Fibroblast of lung (primary cell): ENCODE measurements around the gene FAM209A. TPM values are rescaled to one million over a fixed set of nuclear protein-coding genes. Genes with fewer than 3 reads are reported as not detected.

Experiments used
- DNase-seq, 2 donors: peaks; one replicate each; pipeline versions ENCODE4 v3.0.0 to v3.0.0-alpha.2; 2010; ENCODE audit warnings: low read depth in 2 of 2
- H2AFZ ChIP-seq: 2 replicates; pipeline ENCODE4 v1.5.1; 2012; ENCODE audit warnings: low read length, control low read depth, inconsistent platforms
- H3K27ac ChIP-seq: 2 replicates; pipeline ENCODE4 v1.5.1; 2011; ENCODE audit warnings: low read length, control low read depth; ENCODE audit not compliant: insufficient read depth
- H3K27me3 ChIP-seq: 2 replicates; pipeline ENCODE4 v1.5.1; 2011; ENCODE audit warnings: mild to moderate bottlenecking, low read length; ENCODE audit not compliant: control insufficient read depth, insufficient read depth
- H3K36me3 ChIP-seq: 2 replicates; pipeline ENCODE4 v1.5.1; 2011; ENCODE audit warnings: low read length; ENCODE audit not compliant: control insufficient read depth, insufficient read depth
- H3K4me1 ChIP-seq: 2 replicates; pipeline ENCODE4 v1.5.1; 2011; ENCODE audit warnings: low read length; ENCODE audit not compliant: control insufficient read depth, insufficient read depth; ENCODE audit errors: extremely low read depth
- H3K4me2 ChIP-seq: 2 replicates; pipeline ENCODE4 v1.5.1; 2011; ENCODE audit warnings: low read length, control low read depth; ENCODE audit not compliant: insufficient read depth; ENCODE audit errors: extremely low read depth
- H3K4me3 ChIP-seq, 4 experiments: fragments of 200-600 bp in 1 of 4; sonication (generic) in 1 of 4; replicated peaks in 1 of 4; 2 replicates each; pipeline ENCODE4 v1.5.1; 2011 to 2016; ENCODE audit warnings: low read length in 4 of 4, low read depth in 3 of 4, mild to moderate bottlenecking in 3 of 4, control low read depth in 2 of 4, inconsistent platforms in 1 of 4, mixed read lengths in 1 of 4; ENCODE audit not compliant: insufficient read depth in 1 of 4; ENCODE audit errors: control extremely low read depth in 1 of 4
- H3K79me2 ChIP-seq: 2 replicates; pipeline ENCODE4 v1.5.1; 2012; ENCODE audit warnings: mild to moderate bottlenecking, low read length, inconsistent platforms; ENCODE audit not compliant: control insufficient read depth, insufficient read depth
- H3K9ac ChIP-seq: 2 replicates; pipeline ENCODE4 v1.5.1; 2011; ENCODE audit warnings: mild to moderate bottlenecking, low read length, control low read depth; ENCODE audit not compliant: insufficient read depth
- H3K9me3 ChIP-seq: 2 replicates; pipeline ENCODE4 v1.5.1; 2012; ENCODE audit warnings: low read depth, low read length; ENCODE audit not compliant: control insufficient read depth, insufficient read depth
- H4K20me1 ChIP-seq: 2 replicates; pipeline ENCODE4 v1.5.1; 2011; ENCODE audit warnings: low read length; ENCODE audit not compliant: control insufficient read depth, insufficient read depth; ENCODE audit errors: extremely low read depth
- CTCF ChIP-seq, 2 donors: IDR thresholded peaks in 1 of 2; conservative IDR thresholded peaks in 1 of 2; 1 replicate in 1 of 2; 2 replicates in 1 of 2; pipeline ENCODE4 v1.5.1; 2011 to 2012; ENCODE audit warnings: low read length in 2 of 2, control low read depth in 1 of 2, inconsistent platforms in 1 of 2, low read depth in 1 of 2, mild to moderate bottlenecking in 1 of 2
- EZH2 ChIP-seq: IDR thresholded peaks from 2 replicates; pipeline ENCODE4 v1.5.1; 2012; ENCODE audit warnings: low read length, control low read depth, mild to moderate bottlenecking; ENCODE audit errors: missing control alignments
- polyA plus RNA-seq, 2 donors: library from polyadenylated mRNA; depleted of rRNA in 1 of 2; stranded (reverse) in 1 of 2; unstranded in 1 of 2; fragments of >200 nt; gene quantifications; 2 replicates each; pipeline ENCODE4 v1.2.1, GENCODE V29; 2011 to 2012; ENCODE audit warnings: missing spikeins in 1 of 2
- total RNA-seq: library from RNA; depleted of rRNA; stranded (reverse); fragments of >200 nt; gene quantifications from 2 replicates; pipeline ENCODE4 v1.2.1, GENCODE V29; 2014

The FAM209A gene
- total and polyA plus RNA-seq, 2 donors (not counting 1 experiment from before 2014, with no cell fraction given), result 0.07 TPM; not detected in 1

- H3K27me3 ChIP-seq, result no peaks in the 10 kb centered on the region
Measured at GRCh38 chr20:56504373-56505005, 20.1 kb upstream of the FAM209A start.

GRCh38 chr20:56506103-56506502, 18.4 kb upstream of the FAM209A start:
- TF ChIP-seq EZH2 (no peak), CTCF (conservative IDR thresholded peaks at IDR 0.05 in 1 of 2, IDR thresholded peaks at IDR 0.05 in 1 of 2; ENCODE audit: low read depth in 1 of 2, low read length in 2 of 2) (no peak)
- H3K27me3 ChIP-seq, result no peaks in the 10 kb centered on the region
- DNase-seq, result no peak
- H3K36me3 ChIP-seq, result peaks cover 2% of the 10 kb centered on the region
- H3K79me2 ChIP-seq, result no peaks in the 10 kb centered on the region
- H3K4me3 ChIP-seq, result no peak overlapping the region
- no peak overlapping the region for H3K4me2 ChIP-seq
- no peak overlapping the region for H3K27ac ChIP-seq
- H3K9me3 ChIP-seq, result no peaks in the 10 kb centered on the region
- H3K4me1 ChIP-seq, result no peaks in the 10 kb centered on the region
- H3K9ac ChIP-seq, result no peak overlapping the region
- no peak overlapping the region for H2AFZ ChIP-seq
- H4K20me1 ChIP-seq, result no peaks in the 10 kb centered on the region

More at GRCh38 chr20:56504373-56505005, 20.1 kb upstream of the FAM209A start:
- H3K79me2 ChIP-seq, result no peaks in the 10 kb centered on the region
- TF ChIP-seq CTCF (conservative IDR thresholded peaks at IDR 0.05 in 1 of 2, IDR thresholded peaks at IDR 0.05 in 1 of 2; ENCODE audit: low read depth in 1 of 2, low read length in 2 of 2) (peak; percentile 38 to 62), EZH2 (no peak)
- H3K27ac ChIP-seq, result no peak overlapping the region
- no peaks in the 10 kb centered on the region for H3K4me1 ChIP-seq
- no peak overlapping the region for H3K4me3 ChIP-seq
- DNase-seq, result no peak
- H2AFZ ChIP-seq, result no peak overlapping the region
- H3K9me3 ChIP-seq, result no peaks in the 10 kb centered on the region
- no peak overlapping the region for H3K4me2 ChIP-seq
- peaks cover 2% of the 10 kb centered on the region for H3K36me3 ChIP-seq
- H4K20me1 ChIP-seq, result no peaks in the 10 kb centered on the region
- no peak overlapping the region for H3K9ac ChIP-seq

- TF ChIP-seq CTCF (conservative IDR thresholded peaks at IDR 0.05 in 1 of 2, IDR thresholded peaks at IDR 0.05 in 1 of 2; ENCODE audit: low read depth in 1 of 2, low read length in 2 of 2) (no peak), EZH2 (no peak)
- no peaks in the 10 kb centered on the region for H3K79me2 ChIP-seq
- peaks cover 6% of the 10 kb centered on the region for H3K36me3 ChIP-seq
- DNase-seq, result no peak
- H3K27me3 ChIP-seq, result no peaks in the 10 kb centered on the region
- no peak overlapping the region for H3K4me3 ChIP-seq
- H3K4me1 ChIP-seq, result no peaks in the 10 kb centered on the region
- H2AFZ ChIP-seq, result no peak overlapping the region
- no peaks in the 10 kb centered on the region for H3K9me3 ChIP-seq
- no peak overlapping the region for H3K9ac ChIP-seq
- no peak overlapping the region for H3K4me2 ChIP-seq
- no peak overlapping the region for H3K27ac ChIP-seq
- H4K20me1 ChIP-seq, result no peaks in the 10 kb centered on the region
Measured at GRCh38 chr20:56511926-56512325, 12.6 kb upstream of the FAM209A start.
